GM19043 (cell line): Measurements from ENCODE around the gene SLC9A9.

Experiments used
- ATAC-seq: cut with Tn5 transposase; IDR thresholded peaks from one replicate; pipeline ENCODE4 v1.9.1; 2021; ENCODE audit warnings: low read depth; ENCODE audit not compliant: unreplicated experiment

Gene SLC9A9

DNA sequence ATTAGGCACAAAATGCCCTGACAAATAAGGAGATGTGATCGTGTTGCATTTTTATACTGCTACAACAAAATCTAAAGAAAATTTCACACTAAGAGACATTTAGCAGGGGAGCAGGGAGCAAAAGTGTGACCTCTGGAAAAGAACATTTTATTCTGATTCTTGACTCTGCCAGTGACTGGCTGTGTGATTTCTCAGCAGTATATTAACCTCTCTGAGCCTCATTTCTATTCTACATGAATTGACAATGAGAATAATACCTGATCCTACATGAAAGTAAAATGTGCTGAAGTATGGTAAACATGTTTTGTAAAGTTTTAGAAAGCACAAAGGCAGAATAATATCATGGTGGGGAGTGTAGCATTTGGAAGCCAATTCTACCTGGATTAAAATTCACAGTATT is 273.3 kb downstream of the SLC9A9 start:
- ATAC-seq: no peak

DNA sequence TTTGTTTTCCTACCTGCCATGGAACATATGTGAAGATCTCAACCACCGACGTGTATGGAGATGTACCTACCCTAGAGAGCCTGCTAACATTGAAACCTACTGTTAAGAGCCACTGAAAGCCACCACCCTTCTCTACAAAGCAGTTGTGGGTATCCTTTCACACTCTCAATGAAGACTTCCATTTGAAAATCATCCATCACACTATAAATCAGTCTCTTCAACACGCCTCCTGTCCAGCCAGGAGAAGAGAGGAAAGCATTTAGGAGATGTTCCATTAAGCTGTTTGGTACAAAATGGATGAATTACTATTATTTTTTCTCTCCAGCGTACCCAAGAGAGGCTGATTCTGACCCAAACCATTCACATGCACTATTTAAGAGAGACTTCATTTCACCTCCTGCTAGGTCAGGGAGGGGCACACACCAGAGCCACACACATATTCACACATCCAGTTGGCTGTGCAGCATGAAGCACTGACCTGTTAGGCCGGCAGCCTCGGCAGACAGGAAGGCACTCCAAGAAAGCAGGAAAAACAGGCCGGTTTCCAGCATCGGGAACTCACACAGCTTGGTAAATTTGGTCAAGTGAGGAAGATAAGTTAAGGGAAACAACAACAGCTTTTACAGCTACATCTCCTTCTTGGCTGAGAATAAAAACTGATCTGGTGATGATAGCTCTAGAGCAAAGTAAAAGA is 274.5 kb downstream of the SLC9A9 start:
- no peak for ATAC-seq

DNA sequence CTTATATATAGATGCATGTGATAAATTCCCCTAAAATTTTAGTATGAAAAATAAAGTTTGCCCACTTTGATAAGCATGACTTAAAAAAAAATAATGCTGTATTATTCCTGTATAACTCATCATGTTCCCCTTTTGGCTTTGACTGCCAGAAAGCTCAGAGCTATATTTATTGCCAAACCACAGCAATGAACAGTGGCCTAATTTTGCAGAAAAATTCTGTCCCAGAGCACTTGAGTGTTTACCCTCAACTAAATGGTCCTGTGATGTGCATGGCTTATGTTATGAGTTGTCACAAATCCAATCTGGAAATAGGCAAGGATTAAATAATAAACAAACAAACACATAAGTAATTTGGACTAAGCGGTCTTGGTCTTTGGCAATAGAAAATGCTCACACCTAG is 276.7 kb downstream of the SLC9A9 start:
- ATAC-seq: no peak

DNA sequence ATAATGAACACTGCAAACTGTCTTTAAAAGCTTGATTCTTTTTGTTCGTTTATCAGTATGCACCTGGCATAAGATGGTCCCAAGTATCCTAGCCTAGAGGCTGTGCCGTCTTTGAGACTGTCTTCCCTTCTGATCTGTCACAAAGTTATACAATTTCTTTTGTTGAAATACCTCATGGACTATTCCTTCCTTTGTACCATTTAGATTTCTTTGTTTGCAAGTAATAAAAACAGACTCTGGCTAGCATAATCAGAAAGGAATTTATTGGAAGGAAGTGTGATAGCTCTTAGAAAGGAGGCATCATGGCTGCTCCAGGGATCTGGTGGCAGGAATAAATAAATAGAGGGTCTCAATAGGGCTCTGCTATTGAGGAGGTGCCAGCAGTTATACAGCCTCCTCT is 280.4 kb downstream of the SLC9A9 start:
- ATAC-seq: no peak

DNA sequence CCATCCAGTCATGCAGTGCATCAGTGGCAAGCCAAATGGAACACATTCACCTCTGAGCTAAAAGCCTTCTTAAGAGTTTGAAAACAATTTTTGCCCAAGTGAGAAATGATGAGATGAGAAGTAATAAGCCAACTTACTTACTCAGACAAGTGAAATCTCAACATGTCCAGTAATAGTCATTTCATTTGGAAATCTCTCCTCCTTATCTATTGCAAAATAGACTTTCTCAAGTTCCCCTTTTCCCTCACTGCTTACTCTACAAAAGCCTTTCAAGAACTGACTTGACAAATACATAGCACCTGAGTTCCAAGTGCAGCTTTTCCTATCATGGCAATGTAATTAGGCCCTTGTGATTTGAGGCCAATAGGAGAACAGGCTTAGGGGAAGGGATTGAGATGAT is 282.3 kb downstream of the SLC9A9 start:
- ATAC-seq: no peak

DNA sequence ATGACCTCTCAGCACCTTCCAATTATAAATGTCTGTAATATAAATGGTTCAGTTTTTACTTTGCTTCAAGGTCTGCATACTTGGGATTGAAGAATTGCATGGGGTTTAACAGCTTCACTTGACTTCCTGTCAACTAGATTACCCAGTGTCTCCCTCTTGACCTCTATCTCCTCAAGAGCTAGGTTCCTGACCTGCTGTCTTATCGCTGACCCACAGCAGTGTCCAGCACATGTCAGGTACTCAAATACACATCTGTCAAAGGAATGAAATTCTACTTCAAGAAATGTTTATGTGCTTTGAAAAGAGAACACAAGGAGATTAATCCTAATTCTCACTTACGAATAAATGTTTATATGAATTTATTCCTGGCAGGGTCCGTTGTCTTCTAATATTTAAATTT is 284.5 kb downstream of the SLC9A9 start:
- ATAC-seq: no peak

DNA sequence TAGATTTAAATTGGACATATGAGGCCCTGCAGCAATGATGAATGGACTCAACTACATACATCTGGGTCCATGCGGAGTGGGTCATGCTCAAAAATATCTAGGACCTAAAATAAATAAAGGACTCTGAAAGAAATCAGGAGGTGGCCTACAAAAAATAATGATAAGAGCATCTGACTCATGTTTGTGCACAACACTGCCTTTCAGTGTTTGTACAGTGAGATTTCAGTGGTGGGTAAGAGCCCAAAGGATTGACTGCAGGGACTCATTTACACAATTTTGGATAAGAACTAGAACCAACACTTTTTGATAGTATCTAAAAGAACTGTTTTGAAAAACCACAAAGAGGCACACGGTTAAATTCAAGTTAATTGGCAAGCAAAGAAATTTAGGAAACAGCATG is 285.5 kb downstream of the SLC9A9 start:
- ATAC-seq: no peak

DNA sequence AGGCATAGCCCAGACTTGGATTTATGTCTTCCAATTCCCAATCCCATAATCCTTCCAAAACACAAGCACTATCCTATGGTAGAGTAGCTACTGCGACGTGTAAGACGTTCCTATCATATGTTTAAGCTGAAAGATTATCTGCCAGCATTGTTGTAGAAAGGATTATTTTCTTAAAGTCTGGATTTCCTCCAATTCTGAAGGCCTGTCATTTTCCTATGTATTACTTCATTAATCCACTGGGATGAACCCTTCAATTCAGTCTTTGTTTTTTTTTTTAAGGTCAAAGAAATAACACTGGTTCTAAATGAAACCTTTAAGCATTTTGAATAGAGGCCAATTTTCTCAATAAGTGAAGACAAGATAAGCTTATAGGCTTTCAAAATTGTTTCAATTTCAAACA is 289.0 kb downstream of the SLC9A9 start:
- ATAC-seq: no peak

DNA sequence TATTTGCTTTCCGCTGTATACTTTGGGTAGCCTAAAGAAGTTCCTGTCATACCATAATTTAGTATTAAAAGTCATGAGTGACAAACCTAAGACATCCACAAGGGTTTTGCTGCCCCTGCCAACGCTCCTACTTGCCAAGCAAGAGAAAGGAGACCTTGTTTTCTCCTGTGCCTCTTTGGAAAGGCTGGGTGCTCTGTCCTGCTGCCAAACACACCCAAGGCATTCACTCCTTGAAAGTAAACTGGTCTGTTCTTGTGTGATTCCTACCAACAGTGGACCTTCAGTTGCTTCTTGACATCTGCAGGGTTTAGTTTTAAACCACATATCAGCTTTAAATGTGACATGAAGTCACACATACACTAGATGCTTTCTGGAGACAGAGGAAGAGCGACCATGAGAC is 295.4 kb downstream of the SLC9A9 start:
- no peak for ATAC-seq

DNA sequence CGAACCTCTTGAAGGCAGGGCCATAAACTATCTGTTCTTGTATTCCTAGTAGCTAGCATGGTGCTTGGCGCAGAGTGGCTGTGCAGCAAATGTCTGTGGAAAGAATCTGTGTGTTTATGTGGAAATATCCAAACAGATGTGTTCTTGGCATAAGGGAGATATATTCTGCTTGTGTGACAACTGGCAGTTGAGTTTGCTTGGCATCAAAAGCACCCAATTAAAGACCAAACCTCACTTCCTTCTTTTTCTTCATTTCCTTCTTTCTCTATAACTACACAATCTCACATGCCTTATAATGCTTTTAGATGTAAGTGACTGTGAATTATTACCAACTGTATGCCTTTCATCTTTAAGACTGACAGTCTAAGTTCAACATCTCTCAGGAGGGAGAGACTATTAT is 296.5 kb downstream of the SLC9A9 start:
- ATAC-seq: no peak

DNA sequence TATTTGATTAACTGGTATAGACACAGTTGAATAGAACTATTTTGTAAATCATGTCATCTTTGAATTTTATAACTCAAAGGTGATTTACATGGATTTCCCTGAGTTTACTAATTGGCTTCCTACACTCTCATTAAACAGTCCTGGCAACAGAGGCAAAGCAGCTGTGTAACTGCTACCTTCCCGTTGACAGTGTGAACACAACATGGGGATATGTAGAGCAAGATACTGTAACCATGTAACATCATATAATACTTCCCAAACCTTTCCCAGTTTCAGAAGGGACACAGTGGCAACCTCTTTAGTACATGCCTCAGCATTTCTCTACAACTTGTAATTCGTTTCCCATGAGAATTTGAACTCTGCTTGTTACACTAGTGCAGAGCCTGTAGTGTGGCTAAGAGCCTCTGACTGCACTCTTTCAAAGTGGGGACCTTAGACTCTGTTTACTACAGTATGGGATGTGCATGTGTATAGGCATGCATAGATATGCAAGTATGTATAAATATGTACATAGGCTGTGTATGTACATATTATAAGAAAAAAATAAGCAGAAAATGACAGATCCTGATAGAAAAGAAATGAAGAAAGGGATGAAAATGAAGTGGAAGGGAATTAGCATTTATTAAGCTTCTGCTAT is 299.3 kb downstream of the SLC9A9 start:
- no peak for ATAC-seq

DNA sequence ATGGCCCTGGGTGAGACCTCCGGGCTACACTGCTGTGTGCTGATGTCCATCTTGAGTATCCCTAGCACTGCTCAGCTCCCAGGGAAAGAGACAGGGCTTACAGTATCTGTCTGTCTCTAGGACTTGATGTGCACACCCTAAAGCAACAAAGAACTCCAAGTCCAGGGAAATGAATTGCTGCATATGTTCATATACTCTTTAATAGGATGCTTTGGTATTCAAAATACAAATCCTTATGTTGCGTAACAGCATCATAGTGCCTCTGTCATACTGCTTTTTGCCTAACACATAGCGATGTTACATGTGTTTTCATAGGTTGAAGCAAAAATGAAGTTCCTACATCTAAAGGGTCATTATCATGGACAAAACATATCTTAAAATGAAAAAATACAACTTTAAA is 299.9 kb downstream of the SLC9A9 start:
- ATAC-seq: no peak

DNA sequence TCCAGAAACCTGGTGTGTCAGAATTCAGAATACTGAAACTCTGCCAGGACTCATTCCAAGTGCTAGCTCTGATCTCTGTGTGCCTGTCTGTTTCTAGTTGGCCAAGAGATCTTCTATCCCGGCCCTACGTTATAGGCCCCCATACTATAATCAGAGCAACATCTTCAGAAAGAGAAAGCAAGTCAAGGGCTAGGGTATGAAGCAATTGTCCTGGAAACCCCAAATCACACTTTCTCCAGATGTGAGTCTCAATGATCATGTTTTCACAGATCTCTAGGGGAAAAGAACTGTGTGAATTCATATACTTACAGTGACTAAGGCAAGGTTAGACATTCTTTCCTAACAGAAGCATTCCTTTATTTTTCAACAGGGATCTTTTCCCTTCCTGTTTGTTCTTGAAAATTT is 309.7 kb downstream of the SLC9A9 start:
- ATAC-seq: no peak

DNA sequence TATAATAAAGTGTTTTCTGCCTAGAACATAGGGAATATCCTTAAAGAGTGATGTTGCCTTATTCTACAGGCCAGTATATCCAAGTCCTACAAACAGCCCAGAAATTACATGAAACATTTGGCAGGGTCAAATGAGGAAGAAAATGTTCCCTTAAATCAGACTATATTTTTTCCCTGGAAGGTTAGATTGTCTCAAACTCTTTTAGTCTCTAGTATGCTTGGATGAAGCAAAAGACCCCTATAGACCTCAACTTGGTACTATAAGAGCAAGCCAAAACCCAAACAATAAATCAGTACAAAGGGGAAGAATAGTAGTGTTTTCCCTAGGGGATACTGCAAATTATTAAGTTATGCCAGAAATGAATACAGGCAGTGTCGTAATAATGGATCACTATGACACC is 310.2 kb downstream of the SLC9A9 start:
- ATAC-seq: no peak

DNA sequence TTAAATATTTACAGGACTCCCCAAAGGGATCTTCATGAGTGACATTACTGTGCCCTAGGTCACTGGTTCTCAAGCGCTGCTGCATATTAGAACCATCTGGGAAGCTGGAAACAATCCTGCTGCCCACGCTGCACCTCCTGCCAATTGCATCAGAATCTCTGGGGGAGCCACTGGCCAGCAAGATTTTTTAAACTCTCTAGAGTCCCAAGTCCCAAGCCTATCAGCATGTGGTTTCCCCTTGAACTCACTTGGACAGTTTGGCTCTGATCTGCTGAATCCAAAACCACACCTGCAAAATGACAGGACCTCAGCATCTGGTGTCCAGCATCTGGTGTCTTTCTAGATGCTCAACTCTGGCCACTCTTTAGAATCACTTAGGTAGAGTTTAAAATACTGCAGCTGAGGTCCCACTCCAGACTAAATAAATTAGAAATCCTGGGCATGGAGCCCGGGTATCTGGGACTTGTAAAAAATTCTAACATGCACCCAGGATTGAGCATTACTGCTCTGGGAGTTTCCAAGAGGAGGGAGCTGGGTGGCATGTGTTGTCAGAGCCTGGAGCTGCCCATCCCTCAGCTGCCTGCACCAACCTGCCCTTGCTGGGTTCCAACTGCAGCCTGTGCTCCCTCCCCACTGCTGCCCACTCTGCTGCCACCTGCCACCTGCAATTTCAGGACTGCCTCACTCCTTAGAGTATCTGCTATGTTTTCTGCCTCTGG is 311.3 kb downstream of the SLC9A9 start:
- ATAC-seq: no peak

DNA sequence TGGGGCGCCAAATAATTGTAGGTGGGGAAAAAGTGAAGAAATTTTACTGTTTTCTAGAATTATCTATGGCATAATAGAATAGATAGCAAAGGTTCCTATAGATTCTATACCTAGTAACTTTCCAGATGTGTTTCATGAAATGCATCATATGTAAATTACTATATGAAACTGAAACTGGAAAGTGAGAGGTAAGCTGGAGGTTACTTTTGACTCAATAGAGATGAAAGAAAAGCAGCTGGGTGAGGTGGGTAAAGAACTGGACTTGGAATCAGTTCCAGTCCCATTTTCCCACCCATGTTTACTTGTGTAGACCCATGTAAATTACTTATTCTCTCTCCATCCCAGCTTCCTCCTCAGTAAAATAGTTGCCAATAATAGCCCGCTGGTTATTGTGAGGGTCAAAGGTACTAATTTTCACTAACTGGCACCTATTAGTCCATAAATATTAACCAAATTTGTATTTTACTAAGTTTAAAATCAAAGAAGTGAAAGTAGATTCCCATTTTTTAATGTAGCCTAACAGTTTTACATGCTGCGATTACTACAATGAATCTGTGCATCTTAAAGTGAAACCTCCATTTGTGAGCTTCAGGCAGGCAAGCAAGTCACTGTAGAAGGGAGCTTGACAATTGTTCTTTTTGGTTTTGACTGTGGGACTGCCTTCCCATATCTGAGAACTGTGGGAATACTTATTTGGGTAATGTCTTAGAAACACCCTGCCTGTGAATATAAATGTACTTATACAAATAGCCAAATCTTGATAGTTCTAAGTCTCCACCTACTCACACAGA is 312.1 kb downstream of the SLC9A9 start:
- peak; percentile 96 for ATAC-seq

DNA sequence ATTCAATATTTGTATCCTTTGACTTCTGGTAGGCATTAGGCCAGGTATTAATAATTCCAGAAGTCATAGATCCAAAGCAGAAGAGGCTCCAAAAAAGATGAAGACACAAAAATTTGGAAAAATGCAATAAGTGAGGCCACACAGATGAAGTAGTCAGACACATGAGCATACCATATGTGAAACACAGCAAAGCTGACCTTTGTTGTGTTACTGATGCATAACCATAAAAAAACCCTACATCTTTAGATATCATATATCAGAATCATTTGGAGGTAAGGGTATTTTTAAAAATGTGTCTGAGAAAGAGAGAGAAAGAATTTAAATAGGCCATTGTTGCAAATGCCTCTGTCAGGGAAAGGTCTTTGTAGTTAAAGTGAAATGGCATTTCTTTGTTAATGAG is 314.9 kb downstream of the SLC9A9 start:
- no peak for ATAC-seq

DNA sequence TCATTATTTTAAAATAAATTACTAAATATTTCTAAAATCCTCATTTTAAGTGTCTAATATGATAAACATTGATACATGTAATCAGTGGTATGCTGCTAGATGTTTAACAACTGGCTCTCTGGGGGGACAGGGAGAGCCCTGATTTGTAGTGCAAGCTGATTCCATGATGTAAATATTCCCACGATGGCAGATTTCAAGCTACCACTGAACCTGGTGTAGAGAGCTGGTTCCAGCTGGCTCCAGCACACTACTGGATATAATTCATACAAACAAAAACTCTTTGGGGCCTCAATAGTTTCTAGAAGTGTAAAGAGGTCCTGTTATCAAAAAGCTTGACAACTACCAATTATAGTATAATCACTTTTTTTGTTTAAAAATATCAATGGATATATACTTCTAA is 316.2 kb downstream of the SLC9A9 start:
- no peak for ATAC-seq

DNA sequence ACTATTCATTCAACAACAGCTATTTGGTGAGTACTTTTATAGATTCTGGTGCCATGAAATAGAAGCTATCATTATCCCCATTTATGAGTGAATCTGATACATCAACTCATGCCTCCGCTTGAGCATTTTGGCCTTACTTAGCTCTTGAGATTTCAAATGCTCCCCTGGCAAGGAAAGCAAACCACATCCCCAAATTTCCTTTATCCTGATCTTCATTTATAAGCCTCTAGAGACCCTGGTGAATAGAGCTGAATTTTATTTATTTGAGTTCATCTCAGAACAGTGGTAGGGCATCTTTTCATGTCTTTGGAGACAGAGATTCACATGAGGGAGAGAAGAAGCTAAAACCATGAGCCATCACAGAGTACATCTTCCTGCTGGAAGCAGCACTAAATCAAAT is 317.2 kb downstream of the SLC9A9 start:
- no peak for ATAC-seq

DNA sequence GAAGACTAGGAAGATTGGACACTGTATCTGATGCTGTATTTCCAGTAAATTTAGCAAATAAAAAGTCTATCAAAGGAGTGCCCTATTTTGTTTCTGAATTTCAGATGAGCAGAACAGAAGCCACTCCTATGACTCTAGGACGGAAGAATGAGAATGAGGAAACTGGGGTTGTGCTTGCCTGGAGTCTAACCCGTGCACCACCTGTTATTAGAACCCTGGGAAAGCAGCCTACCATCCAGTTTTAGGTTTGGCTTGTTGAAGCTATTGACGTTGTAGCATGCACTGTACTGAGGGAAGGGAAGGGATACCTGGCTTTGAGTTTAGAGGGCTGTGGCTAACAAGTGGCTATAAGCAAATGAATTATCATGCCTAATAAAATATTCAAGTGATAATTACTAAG is 318.5 kb downstream of the SLC9A9 start:
- no peak for ATAC-seq

DNA sequence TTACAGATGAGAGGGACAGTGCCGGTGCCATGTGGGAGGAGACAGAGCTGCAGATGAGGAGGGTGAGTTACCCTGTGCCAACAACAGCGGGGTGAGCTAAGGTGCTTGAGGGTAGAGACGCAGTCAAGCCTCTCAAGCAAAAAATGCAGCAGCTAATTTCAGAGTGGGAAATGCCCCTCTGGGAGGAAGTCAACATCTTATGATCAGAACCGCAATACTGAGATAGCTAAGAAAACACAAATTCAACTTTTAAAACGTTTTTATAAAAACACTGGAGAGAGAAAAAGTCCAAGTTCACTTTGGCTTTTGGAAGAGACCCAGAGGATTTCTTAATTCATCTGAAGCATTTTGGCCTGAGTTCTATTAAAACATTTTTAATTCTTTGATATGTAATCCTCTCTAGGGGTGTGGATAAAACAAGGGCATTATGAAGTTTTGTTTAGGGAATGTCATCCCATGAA is 319.2 kb downstream of the SLC9A9 start:
- ATAC-seq: peak; percentile 77
